HG03066 (cell line): ENCODE measurements around the gene PSMD1.
"Not testable (repeated sequence)": the region's sequence is repeated elsewhere in the genome, so short reads cannot be mapped to it uniquely, and the experiment has no call there.

Source experiments
- ATAC-seq: cut with Tn5 transposase; IDR thresholded peaks from one replicate; pipeline ENCODE4 v1.9.1; 2021; ENCODE audit warnings: low read depth; ENCODE audit not compliant: unreplicated experiment

The PSMD1 gene

DNA sequence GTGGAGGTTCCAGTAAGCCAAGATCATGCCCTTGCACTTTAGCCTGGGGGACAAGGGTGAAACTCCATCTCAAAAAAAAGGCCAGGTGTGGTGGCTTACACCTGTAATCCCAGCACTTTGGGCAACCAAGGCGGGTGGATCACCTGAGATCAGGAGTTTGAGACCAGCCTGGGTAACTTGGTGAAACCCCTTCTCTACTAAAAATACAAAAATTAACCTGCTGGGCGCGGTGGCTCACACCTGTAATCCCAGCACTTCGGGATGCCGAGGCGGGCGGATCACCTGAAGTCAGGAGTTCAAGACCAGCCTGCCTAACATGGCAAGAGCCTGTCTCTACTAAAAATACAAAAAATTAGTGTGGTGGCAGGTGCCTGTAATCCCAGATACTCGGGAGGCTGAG, 84.1 kb downstream of the PSMD1 start:
- ATAC-seq, result not testable (repeated sequence)

DNA sequence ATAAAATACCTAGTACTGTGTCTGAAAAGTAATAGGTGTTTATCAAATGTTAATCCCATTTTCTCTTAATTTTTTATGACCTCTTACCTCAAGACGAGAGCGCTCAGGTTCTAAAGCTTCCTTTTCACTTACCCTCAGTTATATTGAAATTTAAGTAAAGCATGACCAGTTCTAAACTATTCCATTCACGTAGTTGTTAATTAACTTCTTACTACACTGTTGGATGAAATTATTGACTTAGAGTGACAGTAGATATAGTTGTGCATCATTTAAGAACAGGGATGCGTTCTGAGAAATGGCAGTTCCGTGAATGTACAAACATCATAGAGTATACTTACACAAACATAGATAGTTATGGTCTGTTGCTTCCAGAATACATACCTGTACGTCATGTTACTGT, 88.2 kb downstream of the PSMD1 start:
- ATAC-seq, result no peak

DNA sequence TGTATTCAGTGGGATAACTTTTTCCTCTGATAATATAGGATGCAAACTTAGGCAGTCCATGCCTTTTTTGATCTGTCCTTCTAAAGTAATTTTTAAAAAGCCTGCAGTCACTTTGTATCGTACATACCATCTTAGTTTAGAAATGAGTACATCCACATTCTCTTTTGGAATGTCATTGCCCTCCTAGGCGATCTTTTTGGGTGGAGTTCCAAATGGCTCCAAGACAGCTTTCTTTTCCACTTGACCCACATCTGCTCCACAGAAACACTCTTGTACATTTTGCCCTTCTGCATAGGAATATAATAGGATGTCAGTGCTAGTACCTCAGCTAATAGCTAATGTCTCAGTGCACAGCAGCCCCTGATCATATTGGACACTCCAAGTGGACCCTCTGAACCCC, 90.0 kb downstream of the PSMD1 start:
- ATAC-seq, result no peak

DNA sequence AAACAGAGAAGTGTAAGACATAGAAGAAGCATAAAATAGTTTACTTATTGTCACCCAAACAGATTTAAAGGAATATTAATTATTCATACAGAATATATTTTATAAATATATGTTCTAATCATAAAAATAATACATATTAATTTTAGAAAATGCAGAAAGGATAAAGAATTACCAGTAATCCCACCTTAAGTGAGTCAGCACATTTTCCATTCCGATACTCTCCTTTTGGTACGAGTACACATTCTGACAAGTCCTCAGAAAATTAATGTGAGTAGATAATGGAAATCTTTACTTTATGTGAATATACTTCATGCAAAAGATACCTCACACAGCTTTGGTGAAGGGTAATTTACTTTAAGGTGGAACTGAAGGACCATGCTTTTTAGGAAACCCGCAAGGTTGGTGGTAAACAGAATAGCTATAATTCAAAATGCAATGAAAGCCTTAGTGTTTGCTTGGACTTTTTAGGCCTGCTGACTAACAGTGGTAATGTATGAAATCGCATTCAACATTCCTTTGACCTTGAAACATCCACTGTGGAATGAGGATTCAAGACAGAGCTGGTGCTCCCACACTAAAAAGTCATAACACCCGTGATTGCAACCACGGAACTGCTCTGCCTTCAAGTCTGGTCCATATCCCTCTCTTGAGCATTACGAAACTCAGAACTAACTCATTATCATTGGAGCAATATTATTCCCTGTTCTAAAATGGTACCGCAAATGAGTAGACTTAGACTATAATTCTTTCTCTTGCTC, 96.3 kb downstream of the PSMD1 start:
- no peak for ATAC-seq

DNA sequence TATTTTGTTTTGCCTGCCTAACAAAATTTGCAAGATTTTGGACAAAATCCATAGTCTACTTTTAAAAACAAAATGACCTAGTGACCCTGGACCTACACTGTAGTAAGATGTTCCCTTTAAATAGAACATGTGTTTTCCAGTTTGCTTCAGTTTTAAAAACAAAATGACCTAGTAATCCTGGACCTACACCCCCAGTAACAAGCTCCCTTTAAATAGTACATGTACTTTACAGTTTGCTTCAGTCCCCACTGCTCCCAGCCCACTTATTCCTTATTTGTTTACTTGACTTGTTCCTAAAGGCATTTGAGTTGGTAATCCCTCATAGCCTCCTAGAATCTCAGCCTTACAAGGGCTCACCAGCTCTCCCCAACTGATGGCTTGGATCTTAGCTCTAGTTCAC, 102.6 kb downstream of the PSMD1 start:
- no peak for ATAC-seq

DNA sequence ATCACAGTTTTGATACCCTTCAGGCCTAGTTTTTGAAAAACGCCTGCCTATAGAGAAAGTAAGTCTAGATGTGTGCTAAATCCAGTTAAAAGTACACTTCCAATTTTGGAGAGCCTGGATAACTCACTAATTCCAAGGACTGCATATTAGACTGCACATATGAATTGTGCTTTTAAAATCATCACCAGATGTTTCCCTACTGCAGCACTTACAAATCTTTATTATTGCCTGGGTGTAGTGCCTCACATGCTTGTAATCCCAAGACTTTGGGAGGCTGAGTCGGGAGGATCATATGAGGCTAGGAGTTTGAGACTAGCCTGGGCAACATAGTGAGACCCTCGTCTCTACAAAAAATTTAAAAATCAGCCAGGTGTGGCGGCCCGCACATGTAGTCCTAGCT, 104.0 kb downstream of the PSMD1 start:
- ATAC-seq, result no peak

DNA sequence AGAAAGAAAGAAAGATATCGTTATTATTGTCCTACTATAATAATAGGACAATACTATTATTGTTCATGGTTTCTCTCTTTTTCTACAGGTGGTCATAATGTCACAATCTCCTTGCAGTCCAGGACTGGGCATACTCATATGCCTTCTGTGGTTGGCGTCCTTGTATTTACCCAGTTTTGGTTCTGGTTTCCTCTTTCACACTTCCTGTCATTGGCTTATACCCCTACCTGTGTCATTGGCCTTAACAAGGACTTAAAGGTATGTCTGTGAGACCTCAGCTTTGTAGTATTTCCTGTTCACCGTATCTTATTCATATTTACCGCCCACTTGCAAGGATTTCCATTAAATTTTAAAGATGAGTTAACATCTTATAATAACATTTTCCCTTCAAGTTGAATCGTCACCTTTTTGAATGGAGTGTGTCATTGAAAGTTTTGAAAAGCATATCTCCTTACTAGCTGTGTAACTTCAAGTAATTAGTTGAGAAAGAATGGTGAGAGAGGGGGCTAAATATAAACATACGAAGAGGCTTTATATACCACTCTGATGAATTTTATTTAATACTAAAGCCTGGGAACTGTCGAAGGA, 104.7 kb downstream of the PSMD1 start:
- no peak for ATAC-seq

DNA sequence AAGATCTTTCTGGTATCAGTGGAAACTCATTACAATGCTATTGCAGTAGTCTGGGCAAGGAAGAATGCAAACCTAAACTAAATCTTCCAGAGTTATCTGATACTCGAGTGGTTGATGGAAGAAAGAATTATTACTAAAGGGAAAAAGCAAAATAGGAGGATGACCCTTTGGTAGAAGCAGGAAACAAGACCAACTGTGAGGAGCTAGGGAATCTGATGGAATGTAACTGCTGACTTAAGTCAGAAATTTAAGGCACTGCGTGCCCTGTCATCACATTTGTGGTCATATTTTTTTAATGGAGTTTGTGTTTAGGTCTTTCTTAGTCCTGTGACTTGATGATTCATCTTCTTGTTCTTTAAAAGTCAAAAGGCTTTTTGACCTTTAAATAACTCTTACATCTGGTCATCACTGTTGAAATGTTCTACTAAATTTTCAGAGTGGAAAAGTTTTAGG, 105.2 kb downstream of the PSMD1 start:
- no peak for ATAC-seq

DNA sequence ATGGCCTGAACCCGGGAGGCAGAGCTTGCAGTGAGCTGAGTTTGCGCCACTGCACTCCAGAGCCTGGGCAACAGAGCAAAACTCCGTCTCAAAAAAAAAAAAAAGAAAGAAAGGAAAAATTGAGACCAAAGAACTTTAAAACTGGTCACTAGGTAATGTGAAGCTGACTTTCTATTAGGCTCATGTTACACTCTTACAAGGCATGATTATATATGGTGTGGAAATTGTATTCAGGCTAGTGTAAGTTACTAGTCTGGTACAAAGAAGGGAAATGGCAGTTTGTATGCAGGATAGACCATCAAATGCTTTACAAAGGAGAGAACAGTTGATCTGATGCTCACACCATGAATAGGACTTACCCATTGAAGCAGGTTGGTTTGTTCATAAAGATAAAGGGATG, 106.3 kb downstream of the PSMD1 start:
- no peak for ATAC-seq

DNA sequence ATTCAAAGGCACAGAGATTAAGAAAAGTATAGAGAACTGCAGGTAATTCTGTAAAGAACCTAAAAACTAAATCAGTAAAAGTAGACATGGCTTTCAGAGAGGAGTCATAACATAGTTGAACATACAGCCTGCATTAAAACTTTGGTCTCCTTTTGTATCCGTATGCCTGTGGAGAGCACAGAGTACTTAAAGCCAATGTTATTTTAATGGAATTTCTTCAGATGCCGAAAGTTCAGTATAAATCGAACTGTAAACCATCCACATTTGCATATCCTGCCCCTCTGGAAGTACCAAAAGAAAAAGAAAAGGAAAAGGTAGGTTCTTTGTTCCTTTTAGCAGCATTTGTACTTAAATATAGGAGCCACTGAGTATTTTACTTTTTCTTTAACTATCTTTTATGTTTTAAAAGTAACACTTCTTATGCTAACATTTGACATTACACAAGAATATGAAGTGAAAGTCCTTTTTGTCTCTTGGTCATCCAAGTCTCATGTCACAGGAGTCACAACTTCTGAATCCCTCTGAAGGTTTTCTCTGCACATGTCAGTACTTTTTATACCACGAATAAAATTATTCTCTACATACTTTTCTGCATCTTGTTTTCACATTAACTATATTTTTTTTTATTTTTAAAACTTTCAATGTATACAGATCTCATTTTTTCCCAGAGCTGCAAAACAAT, 106.9 kb downstream of the PSMD1 start:
- ATAC-seq, result no peak

DNA sequence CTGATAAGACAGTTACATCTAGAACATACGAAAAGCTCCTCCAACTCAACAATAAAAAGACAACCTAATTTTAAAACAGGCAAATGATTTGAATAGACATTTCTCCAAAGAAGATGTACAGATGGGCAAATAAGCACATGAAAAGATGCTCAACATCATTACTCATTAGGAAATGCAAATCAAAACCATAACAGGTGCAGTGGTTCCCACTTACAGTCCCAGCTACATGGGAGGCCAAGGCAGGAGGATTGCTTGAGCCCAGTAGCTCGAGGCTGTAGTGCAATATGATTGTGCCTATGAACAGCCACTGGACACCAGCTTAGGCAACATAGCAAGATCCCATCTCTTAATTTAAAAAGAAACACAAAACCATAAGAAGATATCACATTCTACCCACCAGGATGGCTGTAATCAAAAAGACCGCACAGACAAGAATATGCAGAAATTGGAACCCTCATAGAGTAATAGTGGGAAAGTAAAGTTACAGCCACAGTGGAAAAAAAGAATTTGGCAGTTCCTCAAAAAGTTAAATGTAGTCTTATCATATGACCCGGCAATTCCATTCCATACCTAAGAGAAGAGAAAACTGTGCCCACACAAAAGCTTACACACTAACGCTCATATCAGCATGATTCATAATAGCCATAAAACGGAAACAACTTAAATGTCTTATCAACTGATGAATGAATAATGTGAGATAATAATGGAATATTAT, 111.2 kb downstream of the PSMD1 start:
- no peak for ATAC-seq

DNA sequence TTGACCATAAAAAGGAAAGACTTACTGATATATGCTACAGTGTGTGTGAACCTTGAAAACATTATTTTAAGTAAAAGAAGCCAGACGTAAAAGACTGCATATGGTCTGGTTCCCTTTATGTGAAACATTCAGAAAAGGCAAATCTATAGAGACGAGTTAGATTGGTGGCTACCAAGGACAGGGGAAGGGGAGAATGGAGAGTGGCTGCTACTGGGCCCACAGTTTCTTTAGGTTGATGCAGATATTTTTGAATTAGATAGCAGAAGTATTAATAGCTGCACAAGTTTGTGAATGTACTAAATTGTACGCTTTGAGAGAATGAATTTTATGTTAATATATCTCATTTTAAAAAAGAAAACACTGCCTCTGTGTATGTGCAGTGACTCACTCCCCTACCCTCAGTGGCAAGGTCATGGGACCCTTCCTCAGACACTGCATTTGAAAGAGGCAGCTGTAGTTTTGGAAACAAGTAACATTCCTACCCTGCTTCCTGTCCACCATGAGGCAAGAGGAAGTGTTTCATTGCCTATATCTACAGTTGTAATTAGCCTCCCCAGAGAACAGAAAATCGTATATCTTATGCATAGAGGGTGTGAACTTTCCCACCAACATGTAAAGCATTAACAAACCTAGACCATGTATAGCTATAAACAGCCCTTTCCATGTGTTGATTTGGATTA, 111.9 kb downstream of the PSMD1 start:
- ATAC-seq, result no peak

DNA sequence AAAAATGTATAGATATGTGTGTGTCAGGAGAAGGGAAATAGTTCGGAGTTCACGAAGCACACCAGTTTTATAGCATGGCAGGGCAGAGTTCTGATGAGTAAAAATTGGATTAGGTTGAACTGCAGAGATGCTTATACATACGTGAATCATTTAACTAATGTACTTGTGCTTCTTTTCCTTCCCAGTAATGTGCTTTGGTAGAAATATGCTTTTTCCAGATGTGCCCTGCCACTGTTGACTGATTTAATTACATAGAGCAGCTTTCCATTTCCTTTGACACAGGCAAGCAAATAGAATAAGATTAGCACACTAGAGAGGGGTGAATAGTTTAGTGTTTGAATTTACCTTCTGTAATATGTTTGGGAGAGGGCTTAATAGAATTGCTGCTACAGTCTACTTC, 112.8 kb downstream of the PSMD1 start:
- ATAC-seq, result no peak

DNA sequence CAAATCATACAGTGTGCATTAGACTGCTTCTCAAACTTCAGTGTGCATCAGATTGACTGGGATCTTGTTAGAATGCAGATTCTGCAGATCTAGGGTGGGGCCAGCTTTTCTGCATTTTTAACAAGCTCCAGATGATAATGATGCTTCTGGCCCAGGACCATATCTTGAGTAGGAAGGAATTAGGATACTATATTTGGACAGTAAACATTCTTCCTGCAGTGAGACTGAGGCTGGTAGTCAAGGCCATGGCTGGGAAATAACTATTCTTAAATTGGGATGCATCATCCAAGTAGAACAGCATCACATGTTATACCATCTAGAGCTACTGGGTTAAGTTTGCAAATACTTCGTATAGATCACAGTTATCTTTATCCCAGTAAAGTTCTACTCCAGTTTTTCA, 113.4 kb downstream of the PSMD1 start:
- no peak for ATAC-seq

DNA sequence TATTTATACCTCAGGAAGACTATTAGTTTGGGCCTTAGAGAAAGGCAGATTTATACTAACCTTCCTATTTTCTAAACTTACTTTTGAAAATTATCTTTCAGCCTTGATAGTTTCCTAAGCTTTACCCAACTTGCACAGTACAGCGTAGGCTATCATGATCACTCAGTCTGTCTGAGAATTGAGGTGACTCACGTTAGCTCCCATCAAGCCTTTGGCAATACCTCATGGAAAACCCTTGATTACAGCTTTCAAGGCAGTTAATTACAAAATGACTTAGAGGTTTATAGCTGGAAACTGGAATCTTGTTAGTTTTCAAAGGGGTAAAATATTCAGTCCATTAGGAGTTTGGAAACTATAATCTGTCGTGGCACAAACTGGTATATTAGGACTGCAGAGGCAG, 115.4 kb downstream of the PSMD1 start:
- ATAC-seq, result no peak

DNA sequence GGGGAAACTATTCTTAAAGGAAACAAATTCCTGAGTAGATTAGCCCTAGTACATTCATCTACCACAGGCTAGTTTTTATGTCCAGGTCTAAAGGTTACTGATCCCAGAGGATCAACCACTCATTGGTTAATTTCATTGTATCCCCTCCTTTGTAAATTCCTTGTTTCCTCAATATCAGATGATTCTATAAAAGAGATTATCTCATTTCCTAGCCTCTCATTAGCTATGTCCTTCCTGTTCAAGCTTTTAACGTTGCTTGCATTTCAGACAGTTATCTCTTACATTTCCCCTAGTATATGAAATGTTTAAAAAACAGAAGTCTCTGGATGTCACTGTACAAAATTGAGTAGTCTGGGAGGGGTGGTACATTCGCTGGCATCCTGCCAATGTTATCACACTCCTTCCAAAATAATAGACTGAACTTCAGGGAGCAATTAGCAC, 117.6 kb downstream of the PSMD1 start:
- no peak for ATAC-seq

DNA sequence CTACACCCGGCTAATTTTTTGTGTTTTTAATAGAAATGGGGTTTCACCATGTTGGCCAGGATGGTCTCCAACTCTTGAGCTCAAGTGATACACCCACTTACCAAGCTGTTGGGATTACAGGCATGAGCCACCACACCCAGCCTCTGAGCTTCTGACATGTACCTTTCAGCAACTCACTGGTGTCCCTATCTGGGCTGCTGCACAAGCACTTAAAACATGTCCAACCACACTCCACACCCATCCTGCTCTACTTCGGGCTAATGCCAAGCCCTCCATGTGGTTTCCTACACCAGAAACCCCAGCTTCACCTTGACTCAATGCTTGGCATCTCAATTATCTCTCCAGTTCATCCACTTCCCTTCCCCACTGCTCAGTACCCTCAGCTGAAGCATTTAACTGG, 119.4 kb downstream of the PSMD1 start:
- ATAC-seq, result no peak

DNA sequence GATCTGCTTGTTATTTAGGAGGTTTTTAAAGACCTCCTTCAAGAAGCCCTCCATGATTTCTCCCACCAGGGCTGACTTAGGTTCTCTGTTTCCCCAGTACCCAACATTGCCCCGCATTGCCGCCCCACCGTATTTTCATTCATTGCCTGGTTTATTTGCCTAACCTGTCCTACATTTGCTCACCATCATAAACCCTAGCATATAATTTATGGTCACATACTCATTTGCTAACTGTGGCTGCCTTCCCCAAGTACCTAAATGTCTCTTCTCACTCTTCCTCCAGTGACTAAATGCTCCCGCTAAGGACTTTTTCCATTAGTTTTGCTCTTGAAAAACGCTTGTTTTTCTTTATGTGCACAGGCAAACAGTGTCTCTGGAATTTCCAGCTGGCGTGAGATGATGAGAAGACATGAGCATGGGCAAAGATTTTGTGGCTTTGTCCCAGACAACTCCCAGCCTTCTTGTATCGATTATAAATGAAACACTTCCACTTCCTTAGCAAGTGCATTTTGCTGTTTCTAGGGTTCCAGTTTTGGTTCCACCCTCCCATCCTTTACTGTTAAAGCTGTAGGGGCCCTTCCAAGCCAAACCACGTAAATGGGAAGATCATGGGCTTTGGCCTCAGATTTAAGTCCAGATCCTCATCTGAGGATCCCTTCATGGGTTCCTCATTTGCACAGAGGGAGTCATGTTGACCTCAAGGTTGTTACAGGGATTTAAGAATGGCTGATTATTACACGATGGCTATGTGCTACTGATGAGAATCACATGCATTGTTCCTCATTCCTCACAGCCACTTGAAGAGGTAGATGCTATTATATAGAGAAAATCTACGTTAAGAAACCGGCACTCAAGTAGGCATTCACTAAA, 120.7 kb downstream of the PSMD1 start:
- no peak for ATAC-seq

DNA sequence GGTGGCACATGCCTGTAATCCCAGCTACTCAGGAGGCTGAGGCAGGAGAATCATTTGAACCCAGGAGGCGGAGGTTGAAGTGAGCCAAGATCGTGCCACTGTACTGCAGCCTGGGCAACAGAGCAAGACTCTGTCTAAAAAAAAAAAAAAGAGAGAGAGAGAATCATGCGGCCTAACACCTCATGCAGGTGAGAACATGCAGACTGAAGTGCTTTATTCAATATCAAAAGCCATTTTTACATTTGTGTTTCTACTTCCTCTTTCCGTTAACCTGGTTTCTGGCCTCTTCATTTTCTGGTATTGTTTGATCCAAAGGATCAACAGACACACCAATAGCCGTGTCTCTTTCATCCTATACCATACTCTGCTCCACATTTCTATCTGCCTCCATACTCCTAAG, 122.1 kb downstream of the PSMD1 start:
- ATAC-seq, result not testable (repeated sequence)
